Measurements from ENCODE around the gene ACO1. TPM values are rescaled to one million over a fixed set of nuclear protein-coding genes. Genes with fewer than 3 reads are reported as not detected.

Gene ACO1
- total and polyA plus RNA-seq, 7 donors: 15.6 to 39.4 (median 27.2) TPM

- peaks cover 3 to 60% of the 10 kb centered on the region in 2 donors for H3K36me3 ChIP-seq (ENCODE audit: insufficient read depth in 1 of 2, low read depth in 1 of 2)
- no peaks in the 10 kb centered on the region for H3K9me3 ChIP-seq
- no peaks in the 10 kb centered on the region for H3K27me3 ChIP-seq (ENCODE audit: insufficient read depth in 3 of 3, low read length in 2 of 3)
- intact Hi-C loops (cut with DNase I): loop anchor here in 1 of 2 donors (10.0 kb wide), 1 partner anchor 1549 kb away; no protein-coding TSS in a partner anchor
- no peak overlapping the region for H3K27ac ChIP-seq
- WGBS, 3 donors: 92 to 94% (median 93%) methylated on average over 5 of the region's 5 CpGs
- no peak overlapping the region for H3K4me3 ChIP-seq
- TF ChIP-seq CTCF (IDR thresholded peaks at IDR 0.05): no peak
- no peaks in the 10 kb centered on the region for H3K4me1 ChIP-seq
- ATAC-seq: no peak
- DNase-seq: no peak
These were observed 79.3 kb downstream of the ACO1 start for GRCh38 chr9:32463500-32464293.

- no peak for TF ChIP-seq CTCF (IDR thresholded peaks at IDR 0.05)
- H3K36me3 ChIP-seq (ENCODE audit: insufficient read depth in 1 of 2, low read depth in 1 of 2): peaks cover 7 to 73% of the 10 kb centered on the region in 2 donors
- intact Hi-C loops (cut with DNase I): loop anchor here in 1 of 2 donors (10.0 kb wide), 1 partner anchor 1554 kb away; no protein-coding TSS in a partner anchor
These were observed 84.3 kb downstream of the ACO1 start for GRCh38 chr9:32468740-32469139.

GRCh38 chr9:32472344-32472743 is 87.9 kb downstream of the ACO1 start:
- 92 to 96% (median 94%) methylated on average over 3 of the region's 3 CpGs for WGBS, 3 donors
- intact Hi-C loops (cut with DNase I): no loop called here
- TF ChIP-seq CTCF (IDR thresholded peaks at IDR 0.05): no peak
- H3K4me1 ChIP-seq: no peaks in the 10 kb centered on the region
- no peak overlapping the region for H3K27ac ChIP-seq
- H3K4me3 ChIP-seq: no peak overlapping the region
- H3K27me3 ChIP-seq (ENCODE audit: insufficient read depth in 3 of 3, low read length in 2 of 3): no peaks in the 10 kb centered on the region
- DNase-seq (no peak), ATAC-seq (no peak)
- H3K36me3 ChIP-seq (ENCODE audit: insufficient read depth in 1 of 2, low read depth in 1 of 2): peaks cover 9 to 76% of the 10 kb centered on the region in 2 donors
- no peaks in the 10 kb centered on the region for H3K9me3 ChIP-seq

More at GRCh38 chr9:32468740-32469139, 84.3 kb downstream of the ACO1 start:
- Histone ChIP-seq H3K27ac (no peak overlapping the region), H3K4me3 (no peak overlapping the region), H3K27me3 (ENCODE audit: insufficient read depth in 3 of 3, low read length in 2 of 3) (no peaks in the 10 kb centered on the region), H3K4me1 (no peaks in the 10 kb centered on the region), H3K9me3 (no peaks in the 10 kb centered on the region)
- WGBS, 3 donors: 93 to 100% (median 98%) methylated on average over 1 of the region's 1 CpG
- no peak for DNase-seq
- ATAC-seq: no peak

GRCh38 chr9:32483343-32483742 is 98.9 kb downstream of the ACO1 start:
- no peak for ATAC-seq
- no peak overlapping the region for H3K4me3 ChIP-seq
- WGBS, 3 donors: 86 to 100% (median 91%) methylated on average over 4 of the region's 4 CpGs
- no peak for DNase-seq
- intact Hi-C loops (cut with DNase I): no loop called here
- no peaks in the 10 kb centered on the region for H3K27me3 ChIP-seq (ENCODE audit: insufficient read depth in 3 of 3, low read length in 2 of 3)
- no peak overlapping the region for H3K27ac ChIP-seq
- TF ChIP-seq CTCF (IDR thresholded peaks at IDR 0.05): no peak
- H3K36me3 ChIP-seq (ENCODE audit: insufficient read depth in 1 of 2, low read depth in 1 of 2): peaks cover 5 to 95% of the 10 kb centered on the region in 2 donors
- H3K9me3 ChIP-seq: no peaks in the 10 kb centered on the region
- no peaks in the 10 kb centered on the region for H3K4me1 ChIP-seq

Measured in psoas muscle (tissue), 8 donors.